HepG2 (cell line): ENCODE data around the gene CLDN15. TPM values are rescaled to one million over a fixed set of nuclear protein-coding genes. Genes with fewer than 3 reads are reported as not detected.

Experiments
- BCL6 ChIP-seq: IDR thresholded peaks from 2 replicates; pipeline ENCODE4 v1.6.1; 2016; ENCODE audit warnings: missing genetic modification reagents, missing compliant biosample characterization
- CENPX ChIP-seq: sonication (generic); formaldehyde crosslinking; IDR thresholded peaks from 2 replicates; pipeline ENCODE4 v1.9.0; 2021; ENCODE audit warnings: mild to moderate bottlenecking, missing genetic modification reagents, moderate library complexity
- RFX3 ChIP-seq: IDR thresholded peaks from 2 replicates; pipeline ENCODE4 v1.6.1; 2016; ENCODE audit warnings: missing biosample characterization, missing genetic modification reagents
- SATB2 ChIP-seq: sonication (generic); formaldehyde crosslinking; IDR thresholded peaks from 2 replicates; pipeline ENCODE4 v1.5.0; 2020; ENCODE audit warnings: missing genetic modification reagents
- TEAD3 ChIP-seq: optimal IDR thresholded peaks from 2 replicates; pipeline ENCODE3; 2016; ENCODE audit warnings: borderline replicate concordance
- ZBTB3 ChIP-seq: sonication (generic); formaldehyde crosslinking; IDR thresholded peaks from 2 replicates; pipeline ENCODE4 v1.4.0; 2020; ENCODE audit warnings: low read depth, mild to moderate bottlenecking, moderate library complexity, missing genetic modification reagents, borderline replicate concordance
- ZFP62 ChIP-seq: sonication (generic); formaldehyde crosslinking; IDR thresholded peaks from 2 replicates; pipeline ENCODE4 v1.4.0; 2020; ENCODE audit warnings: missing genetic modification reagents
- ZIK1 ChIP-seq: sonication (generic); formaldehyde crosslinking; IDR thresholded peaks from 2 replicates; pipeline ENCODE4 v1.5.0; 2020; ENCODE audit warnings: mild to moderate bottlenecking, low read depth, missing genetic modification reagents, borderline replicate concordance
- ZNF430 ChIP-seq: sonication (generic); formaldehyde crosslinking; IDR thresholded peaks from 2 replicates; pipeline ENCODE4 v1.9.0; 2021; ENCODE audit warnings: mild to moderate bottlenecking, missing genetic modification reagents
- polyA plus RNA-seq, 8 experiments: library from polyadenylated mRNA; depleted of rRNA in 3 of 8; stranded (reverse) in 7 of 8; unstranded in 1 of 8; fragments of >200 nt; fragmentation: Illumina TruSeq in 4 of 8; extraction: Trizol in 4 of 8; gene quantifications; 2 replicates each; pipeline versions ENCODE4 v1.2.1 to v1.2.3, GENCODE V29; 2011 to 2016; ENCODE audit warnings: low read depth in 4 of 8, missing spikeins in 1 of 8, mixed read lengths in 1 of 8; ENCODE audit not compliant: insufficient read depth in 1 of 8
- total RNA-seq, 5 experiments: library from RNA; depleted of rRNA; stranded (reverse); fragments of >200 nt; fragmentation: Illumina TruSeq; extraction: Trizol; gene quantifications; 2 replicates each; pipeline ENCODE4 v1.2.3, GENCODE V29; 2016; ENCODE audit warnings: low read depth in 1 of 5
- TF ChIP-seq, protein P1 (sequence below): sonication (generic); formaldehyde crosslinking; IDR thresholded peaks from 2 replicates; pipeline ENCODE4 v1.5.1; 2020; ENCODE audit warnings: mild to moderate bottlenecking, missing genetic modification reagents, moderate library complexity
- TF ChIP-seq, protein P2 (sequence below): sonication (generic); formaldehyde crosslinking; IDR thresholded peaks from 2 replicates; pipeline ENCODE4 v1.5.1; 2020; ENCODE audit warnings: missing genetic modification reagents, mild to moderate bottlenecking, borderline replicate concordance
- TF ChIP-seq, protein P3 (sequence below): sonication (generic); formaldehyde crosslinking; IDR thresholded peaks from 2 replicates; pipeline ENCODE4 v1.4.0; 2020; ENCODE audit warnings: missing genetic modification reagents
- TF ChIP-seq, protein P4 (sequence below): sonication (generic); formaldehyde crosslinking; IDR thresholded peaks from 2 replicates; pipeline ENCODE4 v1.4.0; 2020; ENCODE audit warnings: missing genetic modification reagents, borderline replicate concordance

Gene CLDN15
- total and polyA plus RNA-seq, 2 of the 13 experiments (the other 11 are each of a cell fraction or from before 2014, with no cell fraction given): 7.1 to 17.8 TPM

DNA sequence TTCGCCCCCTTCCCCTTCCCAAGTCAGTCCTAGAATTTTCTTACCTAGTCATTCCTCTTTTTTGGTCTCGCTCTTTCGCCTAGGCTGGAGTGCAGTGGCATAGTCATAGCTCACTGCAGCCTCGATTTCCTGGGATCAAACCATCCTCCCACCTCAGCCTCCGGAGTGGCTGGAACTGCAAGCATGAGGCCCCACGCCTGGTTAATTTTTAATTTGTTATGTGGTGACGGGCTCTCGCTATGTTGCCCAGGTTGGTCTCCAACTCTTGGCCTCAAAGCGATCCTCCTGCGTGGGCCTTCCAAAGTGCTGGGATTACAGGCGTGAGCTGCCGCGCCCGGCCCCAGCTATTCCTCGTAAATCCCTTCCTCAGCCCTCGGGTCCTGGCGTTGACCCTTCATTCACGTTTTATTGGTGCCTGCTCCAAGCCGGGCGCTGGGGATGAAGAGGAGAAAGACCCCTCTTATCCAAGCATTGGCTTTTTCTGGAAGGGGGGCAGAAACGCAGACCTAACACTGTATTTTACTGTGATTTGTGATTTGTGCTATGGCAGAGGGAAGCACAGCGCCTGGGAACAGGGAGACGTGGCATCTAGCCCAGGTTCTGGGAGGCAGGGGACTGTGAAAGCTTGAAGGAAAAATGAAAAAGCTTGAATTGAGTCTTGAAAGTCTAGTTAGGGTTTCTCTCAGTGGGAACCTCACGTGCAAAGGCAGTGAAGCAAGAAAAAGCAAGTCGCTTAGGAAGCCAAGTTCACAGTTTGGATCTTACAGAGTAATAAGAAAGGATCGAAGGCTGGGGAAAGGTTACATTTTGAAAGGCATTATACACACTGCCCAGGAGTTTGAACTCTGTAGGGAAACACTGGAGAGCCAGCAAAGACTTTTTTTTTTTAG, 19.1 kb downstream of the CLDN15 start (continued):
- TF ChIP-seq, protein P1, sequence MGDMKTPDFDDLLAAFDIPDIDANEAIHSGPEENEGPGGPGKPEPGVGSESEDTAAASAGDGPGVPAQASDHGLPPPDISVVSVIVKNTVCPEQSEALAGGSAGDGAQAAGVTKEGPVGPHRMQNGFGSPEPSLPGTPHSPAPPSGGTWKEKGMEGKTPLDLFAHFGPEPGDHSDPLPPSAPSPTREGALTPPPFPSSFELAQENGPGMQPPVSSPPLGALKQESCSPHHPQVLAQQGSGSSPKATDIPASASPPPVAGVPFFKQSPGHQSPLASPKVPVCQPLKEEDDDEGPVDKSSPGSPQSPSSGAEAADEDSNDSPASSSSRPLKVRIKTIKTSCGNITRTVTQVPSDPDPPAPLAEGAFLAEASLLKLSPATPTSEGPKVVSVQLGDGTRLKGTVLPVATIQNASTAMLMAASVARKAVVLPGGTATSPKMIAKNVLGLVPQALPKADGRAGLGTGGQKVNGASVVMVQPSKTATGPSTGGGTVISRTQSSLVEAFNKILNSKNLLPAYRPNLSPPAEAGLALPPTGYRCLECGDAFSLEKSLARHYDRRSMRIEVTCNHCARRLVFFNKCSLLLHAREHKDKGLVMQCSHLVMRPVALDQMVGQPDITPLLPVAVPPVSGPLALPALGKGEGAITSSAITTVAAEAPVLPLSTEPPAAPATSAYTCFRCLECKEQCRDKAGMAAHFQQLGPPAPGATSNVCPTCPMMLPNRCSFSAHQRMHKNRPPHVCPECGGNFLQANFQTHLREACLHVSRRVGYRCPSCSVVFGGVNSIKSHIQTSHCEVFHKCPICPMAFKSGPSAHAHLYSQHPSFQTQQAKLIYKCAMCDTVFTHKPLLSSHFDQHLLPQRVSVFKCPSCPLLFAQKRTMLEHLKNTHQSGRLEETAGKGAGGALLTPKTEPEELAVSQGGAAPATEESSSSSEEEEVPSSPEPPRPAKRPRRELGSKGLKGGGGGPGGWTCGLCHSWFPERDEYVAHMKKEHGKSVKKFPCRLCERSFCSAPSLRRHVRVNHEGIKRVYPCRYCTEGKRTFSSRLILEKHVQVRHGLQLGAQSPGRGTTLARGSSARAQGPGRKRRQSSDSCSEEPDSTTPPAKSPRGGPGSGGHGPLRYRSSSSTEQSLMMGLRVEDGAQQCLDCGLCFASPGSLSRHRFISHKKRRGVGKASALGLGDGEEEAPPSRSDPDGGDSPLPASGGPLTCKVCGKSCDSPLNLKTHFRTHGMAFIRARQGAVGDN (CRISPR knock-in tag): peak; percentile 33; the same call in 1 of the 2 replicates
- no peak for TF ChIP-seq ZIK1
- no peak for TF ChIP-seq CENPX
- no peak for TF ChIP-seq RFX3 (CRISPR knock-in tag)
- no peak for TF ChIP-seq ZFP62 (CRISPR knock-in tag)
- TF ChIP-seq, protein P2, sequence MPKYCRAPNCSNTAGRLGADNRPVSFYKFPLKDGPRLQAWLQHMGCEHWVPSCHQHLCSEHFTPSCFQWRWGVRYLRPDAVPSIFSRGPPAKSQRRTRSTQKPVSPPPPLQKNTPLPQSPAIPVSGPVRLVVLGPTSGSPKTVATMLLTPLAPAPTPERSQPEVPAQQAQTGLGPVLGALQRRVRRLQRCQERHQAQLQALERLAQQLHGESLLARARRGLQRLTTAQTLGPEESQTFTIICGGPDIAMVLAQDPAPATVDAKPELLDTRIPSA (CRISPR knock-in tag): no peak
- TF ChIP-seq ZNF430 (CRISPR knock-in tag): no peak
- TF ChIP-seq, protein P3, sequence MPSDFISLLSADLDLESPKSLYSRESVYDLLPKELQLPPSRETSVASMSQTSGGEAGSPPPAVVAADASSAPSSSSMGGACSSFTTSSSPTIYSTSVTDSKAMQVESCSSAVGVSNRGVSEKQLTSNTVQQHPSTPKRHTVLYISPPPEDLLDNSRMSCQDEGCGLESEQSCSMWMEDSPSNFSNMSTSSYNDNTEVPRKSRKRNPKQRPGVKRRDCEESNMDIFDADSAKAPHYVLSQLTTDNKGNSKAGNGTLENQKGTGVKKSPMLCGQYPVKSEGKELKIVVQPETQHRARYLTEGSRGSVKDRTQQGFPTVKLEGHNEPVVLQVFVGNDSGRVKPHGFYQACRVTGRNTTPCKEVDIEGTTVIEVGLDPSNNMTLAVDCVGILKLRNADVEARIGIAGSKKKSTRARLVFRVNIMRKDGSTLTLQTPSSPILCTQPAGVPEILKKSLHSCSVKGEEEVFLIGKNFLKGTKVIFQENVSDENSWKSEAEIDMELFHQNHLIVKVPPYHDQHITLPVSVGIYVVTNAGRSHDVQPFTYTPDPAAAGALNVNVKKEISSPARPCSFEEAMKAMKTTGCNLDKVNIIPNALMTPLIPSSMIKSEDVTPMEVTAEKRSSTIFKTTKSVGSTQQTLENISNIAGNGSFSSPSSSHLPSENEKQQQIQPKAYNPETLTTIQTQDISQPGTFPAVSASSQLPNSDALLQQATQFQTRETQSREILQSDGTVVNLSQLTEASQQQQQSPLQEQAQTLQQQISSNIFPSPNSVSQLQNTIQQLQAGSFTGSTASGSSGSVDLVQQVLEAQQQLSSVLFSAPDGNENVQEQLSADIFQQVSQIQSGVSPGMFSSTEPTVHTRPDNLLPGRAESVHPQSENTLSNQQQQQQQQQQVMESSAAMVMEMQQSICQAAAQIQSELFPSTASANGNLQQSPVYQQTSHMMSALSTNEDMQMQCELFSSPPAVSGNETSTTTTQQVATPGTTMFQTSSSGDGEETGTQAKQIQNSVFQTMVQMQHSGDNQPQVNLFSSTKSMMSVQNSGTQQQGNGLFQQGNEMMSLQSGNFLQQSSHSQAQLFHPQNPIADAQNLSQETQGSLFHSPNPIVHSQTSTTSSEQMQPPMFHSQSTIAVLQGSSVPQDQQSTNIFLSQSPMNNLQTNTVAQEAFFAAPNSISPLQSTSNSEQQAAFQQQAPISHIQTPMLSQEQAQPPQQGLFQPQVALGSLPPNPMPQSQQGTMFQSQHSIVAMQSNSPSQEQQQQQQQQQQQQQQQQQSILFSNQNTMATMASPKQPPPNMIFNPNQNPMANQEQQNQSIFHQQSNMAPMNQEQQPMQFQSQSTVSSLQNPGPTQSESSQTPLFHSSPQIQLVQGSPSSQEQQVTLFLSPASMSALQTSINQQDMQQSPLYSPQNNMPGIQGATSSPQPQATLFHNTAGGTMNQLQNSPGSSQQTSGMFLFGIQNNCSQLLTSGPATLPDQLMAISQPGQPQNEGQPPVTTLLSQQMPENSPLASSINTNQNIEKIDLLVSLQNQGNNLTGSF (CRISPR knock-in tag): no peak
- TF ChIP-seq SATB2 (CRISPR knock-in tag): no peak
- TF ChIP-seq BCL6: no peak
- TF ChIP-seq TEAD3 (CRISPR knock-in tag): no peak
- TF ChIP-seq, protein P4, sequence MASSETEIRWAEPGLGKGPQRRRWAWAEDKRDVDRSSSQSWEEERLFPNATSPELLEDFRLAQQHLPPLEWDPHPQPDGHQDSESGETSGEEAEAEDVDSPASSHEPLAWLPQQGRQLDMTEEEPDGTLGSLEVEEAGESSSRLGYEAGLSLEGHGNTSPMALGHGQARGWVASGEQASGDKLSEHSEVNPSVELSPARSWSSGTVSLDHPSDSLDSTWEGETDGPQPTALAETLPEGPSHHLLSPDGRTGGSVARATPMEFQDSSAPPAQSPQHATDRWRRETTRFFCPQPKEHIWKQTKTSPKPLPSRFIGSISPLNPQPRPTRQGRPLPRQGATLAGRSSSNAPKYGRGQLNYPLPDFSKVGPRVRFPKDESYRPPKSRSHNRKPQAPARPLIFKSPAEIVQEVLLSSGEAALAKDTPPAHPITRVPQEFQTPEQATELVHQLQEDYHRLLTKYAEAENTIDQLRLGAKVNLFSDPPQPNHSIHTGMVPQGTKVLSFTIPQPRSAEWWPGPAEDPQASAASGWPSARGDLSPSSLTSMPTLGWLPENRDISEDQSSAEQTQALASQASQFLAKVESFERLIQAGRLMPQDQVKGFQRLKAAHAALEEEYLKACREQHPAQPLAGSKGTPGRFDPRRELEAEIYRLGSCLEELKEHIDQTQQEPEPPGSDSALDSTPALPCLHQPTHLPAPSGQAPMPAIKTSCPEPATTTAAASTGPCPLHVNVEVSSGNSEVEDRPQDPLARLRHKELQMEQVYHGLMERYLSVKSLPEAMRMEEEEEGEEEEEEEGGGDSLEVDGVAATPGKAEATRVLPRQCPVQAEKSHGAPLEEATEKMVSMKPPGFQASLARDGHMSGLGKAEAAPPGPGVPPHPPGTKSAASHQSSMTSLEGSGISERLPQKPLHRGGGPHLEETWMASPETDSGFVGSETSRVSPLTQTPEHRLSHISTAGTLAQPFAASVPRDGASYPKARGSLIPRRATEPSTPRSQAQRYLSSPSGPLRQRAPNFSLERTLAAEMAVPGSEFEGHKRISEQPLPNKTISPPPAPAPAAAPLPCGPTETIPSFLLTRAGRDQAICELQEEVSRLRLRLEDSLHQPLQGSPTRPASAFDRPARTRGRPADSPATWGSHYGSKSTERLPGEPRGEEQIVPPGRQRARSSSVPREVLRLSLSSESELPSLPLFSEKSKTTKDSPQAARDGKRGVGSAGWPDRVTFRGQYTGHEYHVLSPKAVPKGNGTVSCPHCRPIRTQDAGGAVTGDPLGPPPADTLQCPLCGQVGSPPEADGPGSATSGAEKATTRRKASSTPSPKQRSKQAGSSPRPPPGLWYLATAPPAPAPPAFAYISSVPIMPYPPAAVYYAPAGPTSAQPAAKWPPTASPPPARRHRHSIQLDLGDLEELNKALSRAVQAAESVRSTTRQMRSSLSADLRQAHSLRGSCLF (CRISPR knock-in tag): no peak
- TF ChIP-seq ZBTB3 (CRISPR knock-in tag): no peak
